AG04450 (cell line): ENCODE data around the gene SYNGR1. TPM values are rescaled to one million over a fixed set of nuclear protein-coding genes. Genes with fewer than 3 reads are reported as not detected.

Experiments used
- CTCF ChIA-PET: fragments of 300-600, 350-600 bp; formaldehyde crosslinking; extraction: SDS; loops from one replicate; lab custom pipeline; 2022; ENCODE audit warnings: antibody characterized with exemption, inconsistent platforms; lab: Charles Lee
- POLR2A ChIA-PET: fragments of 350-600 bp; formaldehyde crosslinking; extraction: SDS; loops from one replicate; lab custom pipeline; 2021; ENCODE audit warnings: antibody characterized with exemption, inconsistent platforms; lab: Yijun Ruan, JAX
- DNase-seq: peaks from one replicate; pipeline ENCODE4 v3.0.0-alpha.2; 2011; ENCODE audit warnings: low read depth, low spot score
- H3K27ac ChIP-seq: one replicate; pipeline ENCODE4 v1.5.1; 2012; ENCODE audit warnings: low read depth, low read length, control low read depth
- H3K27me3 ChIP-seq: one replicate; pipeline ENCODE4 v1.6.0; 2012; ENCODE audit warnings: low read length; ENCODE audit not compliant: control insufficient read depth, insufficient read depth
- H3K4me3 ChIP-seq: 2 replicates; pipeline ENCODE4 v1.5.1; 2011; ENCODE audit warnings: mild to moderate bottlenecking, low read depth, low read length, control low read depth
- H3K9me3 ChIP-seq: 2 replicates; pipeline ENCODE4 v1.5.1; 2012; ENCODE audit warnings: low read length; ENCODE audit not compliant: control insufficient read depth, insufficient read depth
- polyA minus RNA-seq: library from RNA; depleted of rRNA, polyadenylated mRNA; stranded (reverse); fragments of >200 nt; gene quantifications from 2 replicates; pipeline ENCODE4 v1.2.3, GENCODE V29; 2011; rRNA and poly(A)+ RNA removed
- polyA plus RNA-seq: library from polyadenylated mRNA; depleted of rRNA; stranded (reverse); fragments of >200 nt; gene quantifications from 2 replicates; pipeline ENCODE4 v1.2.3, GENCODE V29; 2011; rRNA removed
- TF ChIP-seq, protein P1 (sequence below): IDR thresholded peaks from 2 replicates; pipeline ENCODE4 v1.5.1; 2011; ENCODE audit warnings: low read depth, low read length, control low read depth, inconsistent platforms

The SYNGR1 gene, protein sequence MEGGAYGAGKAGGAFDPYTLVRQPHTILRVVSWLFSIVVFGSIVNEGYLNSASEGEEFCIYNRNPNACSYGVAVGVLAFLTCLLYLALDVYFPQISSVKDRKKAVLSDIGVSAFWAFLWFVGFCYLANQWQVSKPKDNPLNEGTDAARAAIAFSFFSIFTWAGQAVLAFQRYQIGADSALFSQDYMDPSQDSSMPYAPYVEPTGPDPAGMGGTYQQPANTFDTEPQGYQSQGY
- 20.8 and 31.7 TPM in 2 replicates for polyA plus RNA-seq
- polyA minus RNA-seq, result 7.8 and 10.0 TPM in 2 replicates

DNA sequence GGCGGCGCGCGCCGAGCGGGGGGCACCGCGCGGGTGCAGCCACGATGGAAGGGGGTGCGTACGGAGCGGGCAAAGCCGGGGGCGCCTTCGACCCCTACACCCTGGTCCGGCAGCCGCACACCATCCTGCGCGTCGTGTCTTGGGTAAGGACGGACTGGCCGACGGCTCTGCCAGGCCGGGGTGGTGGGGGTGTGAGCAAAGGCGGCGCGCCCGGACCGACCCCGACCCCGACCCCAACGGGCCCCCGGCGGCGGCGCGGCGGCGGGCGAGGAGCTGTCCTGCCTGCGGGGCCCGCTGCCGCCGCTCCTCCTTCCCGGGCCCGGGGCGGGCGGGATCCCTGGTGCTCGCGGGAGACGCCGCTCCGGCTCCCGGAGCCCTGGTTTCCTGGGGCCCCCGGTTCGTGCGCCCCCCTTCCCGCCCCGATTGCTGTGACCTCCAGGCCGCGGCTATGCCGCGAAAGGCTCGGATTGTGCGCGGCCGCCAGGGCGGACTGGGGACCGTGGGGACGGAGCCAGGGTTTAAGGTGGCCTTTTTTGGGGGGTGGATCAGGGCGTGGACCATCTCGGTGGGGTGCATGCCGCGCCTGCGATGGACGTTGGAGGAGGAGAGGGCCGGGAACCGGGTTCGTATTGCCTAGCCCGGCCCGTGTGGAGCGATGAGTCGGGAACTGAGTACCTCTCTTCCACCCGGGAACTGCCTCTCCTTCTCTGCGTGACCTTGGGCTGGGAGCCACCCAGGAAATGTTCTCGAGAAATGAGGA, at the start of gene SYNGR1:
Gene SYNGR1, plus strand, starts transcription at position 25 of the 760 bp plus-strand sequence. Its CDS starts 20 bp downstream, at position 45.
- no peaks in the 10 kb centered on the region for H3K9me3 ChIP-seq
- H3K27ac ChIP-seq, result no peak within 1 kb of the TSS
- CTCF ChIA-PET, result no interaction called here
- peak within 1 kb of the TSS; percentile 74 for H3K4me3 ChIP-seq
- TF ChIP-seq, protein P1, sequence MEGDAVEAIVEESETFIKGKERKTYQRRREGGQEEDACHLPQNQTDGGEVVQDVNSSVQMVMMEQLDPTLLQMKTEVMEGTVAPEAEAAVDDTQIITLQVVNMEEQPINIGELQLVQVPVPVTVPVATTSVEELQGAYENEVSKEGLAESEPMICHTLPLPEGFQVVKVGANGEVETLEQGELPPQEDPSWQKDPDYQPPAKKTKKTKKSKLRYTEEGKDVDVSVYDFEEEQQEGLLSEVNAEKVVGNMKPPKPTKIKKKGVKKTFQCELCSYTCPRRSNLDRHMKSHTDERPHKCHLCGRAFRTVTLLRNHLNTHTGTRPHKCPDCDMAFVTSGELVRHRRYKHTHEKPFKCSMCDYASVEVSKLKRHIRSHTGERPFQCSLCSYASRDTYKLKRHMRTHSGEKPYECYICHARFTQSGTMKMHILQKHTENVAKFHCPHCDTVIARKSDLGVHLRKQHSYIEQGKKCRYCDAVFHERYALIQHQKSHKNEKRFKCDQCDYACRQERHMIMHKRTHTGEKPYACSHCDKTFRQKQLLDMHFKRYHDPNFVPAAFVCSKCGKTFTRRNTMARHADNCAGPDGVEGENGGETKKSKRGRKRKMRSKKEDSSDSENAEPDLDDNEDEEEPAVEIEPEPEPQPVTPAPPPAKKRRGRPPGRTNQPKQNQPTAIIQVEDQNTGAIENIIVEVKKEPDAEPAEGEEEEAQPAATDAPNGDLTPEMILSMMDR, result peak; percentile 6; the same call in 1 of the 2 replicates
- no peak for DNase-seq
- POLR2A ChIA-PET, result interaction anchor here (1.0 to 2.0 kb wide), 2 partner anchors 31 to 170 kb away, joined by 4 to 18 read pairs; partner anchors contain the start of genes ATF4 and RPL3
- H3K27me3 ChIP-seq, result peaks cover 2% of the 10 kb centered on the region

DNA sequence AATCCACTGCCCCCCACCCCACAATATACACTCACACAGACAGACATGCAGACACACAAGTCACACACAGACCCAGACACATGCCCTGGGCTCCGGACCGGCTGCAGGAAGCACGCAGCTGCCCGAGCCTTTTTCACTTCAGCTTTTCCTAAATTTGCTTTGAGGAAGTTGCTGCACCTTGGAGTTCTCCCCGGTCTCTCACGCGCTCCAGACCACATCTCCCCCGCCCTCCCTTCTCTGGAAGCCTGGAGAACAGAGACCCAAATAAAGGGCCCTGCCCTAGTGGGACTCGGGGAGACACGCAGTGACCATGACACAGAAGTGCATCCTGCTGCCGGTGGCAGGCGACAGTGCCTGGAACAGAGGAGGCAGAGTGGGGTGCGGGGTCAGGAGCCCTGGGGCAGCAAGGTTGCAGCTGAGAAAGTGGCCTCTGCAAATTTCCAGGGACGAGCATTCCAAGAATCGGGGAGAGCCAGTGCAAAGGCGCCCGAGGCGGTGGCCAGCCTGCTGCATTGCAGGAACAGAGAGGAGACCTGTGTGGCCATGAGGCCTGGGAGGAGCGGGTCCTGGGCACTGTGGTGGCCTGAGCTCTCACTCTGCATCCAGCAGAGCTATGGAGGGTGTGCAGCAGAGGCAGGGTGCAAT, 49.5 kb upstream of the SYNGR1 start:
- no peaks in the 10 kb centered on the region; the same call in 1 of the 2 replicates for H3K9me3 ChIP-seq
- no peak overlapping the region for H3K27ac ChIP-seq
- TF ChIP-seq, protein P1, result no peak
- POLR2A ChIA-PET, result interaction anchor here (0.8 kb wide), 1 partner anchor 18 kb away, joined by 3 read pairs; no protein-coding TSS in a partner anchor
- no peaks in the 10 kb centered on the region for H3K27me3 ChIP-seq
- CTCF ChIA-PET, result no interaction called here
- no peak for DNase-seq
- no peak overlapping the region for H3K4me3 ChIP-seq

DNA sequence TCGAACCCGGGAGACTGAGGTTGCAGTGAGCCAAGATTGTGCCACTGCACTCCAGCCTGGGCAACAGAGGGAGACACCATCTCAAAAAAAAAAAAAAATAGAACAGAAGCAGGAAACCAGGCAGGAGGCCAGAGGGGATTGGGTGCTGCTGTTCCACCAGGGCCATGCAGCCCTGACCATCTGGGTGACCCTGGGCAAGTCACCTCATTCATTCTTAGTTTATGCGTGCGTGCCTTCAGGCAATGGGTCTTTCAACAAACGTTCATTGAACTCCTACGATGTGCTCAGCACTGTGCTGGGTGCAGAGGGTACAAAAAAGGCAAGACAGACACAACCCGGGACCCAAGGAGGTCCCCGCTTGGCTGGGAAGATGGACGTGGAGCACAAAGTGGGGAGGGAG, 48.7 kb upstream of the SYNGR1 start:
- no peak overlapping the region for H3K27ac ChIP-seq
- no peaks in the 10 kb centered on the region; the same call in 1 of the 2 replicates for H3K9me3 ChIP-seq
- ChIA-PET CTCF (no interaction called here), POLR2A (interaction anchor here (1.0 kb wide), 1 partner anchor 19 kb away, joined by 3 read pairs; no protein-coding TSS in a partner anchor)
- H3K27me3 ChIP-seq, result no peaks in the 10 kb centered on the region
- no peak for DNase-seq
- TF ChIP-seq, protein P1, result no peak
- no peak overlapping the region for H3K4me3 ChIP-seq

DNA sequence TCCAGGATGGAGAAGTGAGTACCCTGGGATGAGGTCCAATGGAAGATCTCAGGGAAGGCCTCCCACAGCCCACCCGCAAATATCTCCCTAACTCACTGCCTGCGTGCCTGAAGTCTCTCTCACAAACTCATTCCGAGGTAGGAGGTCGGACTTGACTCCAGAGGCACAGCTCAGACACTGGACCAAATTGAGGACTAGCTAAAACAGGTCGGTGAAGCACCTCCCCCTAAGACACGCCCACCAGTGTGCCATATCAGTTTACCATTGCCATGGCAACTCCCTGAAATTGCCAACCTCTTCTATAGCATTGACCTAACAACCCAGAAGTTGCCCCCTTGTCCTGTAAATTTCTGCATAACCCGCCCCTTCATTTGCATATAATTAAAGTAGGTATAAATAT, 47.9 kb upstream of the SYNGR1 start:
- no peaks in the 10 kb centered on the region; the same call in 1 of the 2 replicates for H3K9me3 ChIP-seq
- no peak overlapping the region for H3K27ac ChIP-seq
- no peak overlapping the region for H3K4me3 ChIP-seq
- CTCF ChIA-PET, result interaction anchor here (0.6 to 1.0 kb wide), 3 partner anchors 9 to 179 kb away, joined by 3 to 4 read pairs (median 3); no protein-coding TSS in a partner anchor
- TF ChIP-seq, protein P1, result no peak
- no peak for DNase-seq
- no peaks in the 10 kb centered on the region for H3K27me3 ChIP-seq
- POLR2A ChIA-PET, result interaction anchor here (0.5 to 1.0 kb wide), 2 partner anchors 18 to 101 kb away, joined by 3 read pairs; no protein-coding TSS in a partner anchor
